ENCODE data around the gene CACNG4. TPM values are rescaled to one million over a fixed set of nuclear protein-coding genes. Genes with fewer than 3 reads are reported as not detected.
"Not testable (repeated sequence)": the region's sequence is repeated elsewhere in the genome, so short reads cannot be mapped to it uniquely, and the experiment has no call there.

CACNG4 gene
- total and polyA plus RNA-seq, 2 of the 4 experiments (the other 2 are of a cell fraction): under 0.01 to 0.53 TPM

DNA sequence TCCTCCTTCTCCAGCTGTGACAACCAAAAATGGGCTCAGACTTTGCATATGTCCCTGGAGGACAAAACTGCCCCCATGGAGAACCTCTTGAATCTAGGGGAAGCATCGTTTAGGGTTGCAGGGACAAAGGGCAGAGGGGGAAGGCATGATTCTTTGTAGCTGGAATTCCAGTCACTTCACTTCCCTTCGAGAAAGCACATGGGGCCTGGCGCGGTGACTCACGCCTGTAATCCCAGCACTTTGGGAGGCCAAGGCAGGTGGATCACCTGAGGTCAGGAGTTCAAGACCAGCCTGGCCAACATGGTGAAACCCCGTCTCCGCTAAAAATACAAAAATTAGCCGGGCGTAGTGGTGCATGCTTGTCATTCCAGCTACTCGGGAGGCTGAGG lies 7.9 kb downstream of the CACNG4 start:
- DNase-seq; H3K4me2 ChIP-seq (ENCODE audit: low read depth, low read length); H2AK9ac ChIP-seq (replicated peaks; ENCODE audit: low read depth, low read length, poor library complexity); H2BK5ac ChIP-seq (ENCODE audit: low read depth, low read length, poor library complexity, severe bottlenecking); H4K91ac ChIP-seq (ENCODE audit: insufficient read depth, low read depth, low read length); POLR2A ChIA-PET (ENCODE audit: unreplicated experiment); H4K8ac ChIP-seq (ENCODE audit: low read depth in 2 of 2, low read length in 2 of 2); H3K27ac ChIP-seq (ENCODE audit: insufficient read depth, low read length); H3K56ac ChIP-seq (ENCODE audit: extremely low read depth, insufficient read depth, low read length); CTCF ChIA-PET; H3K9ac ChIP-seq (ENCODE audit: low read depth, low read length); H3K79me1 ChIP-seq (ENCODE audit: low read depth in 1 of 2, low read length in 2 of 2); H4K20me1 ChIP-seq (ENCODE audit: insufficient read depth, low read length); H2BK120ac ChIP-seq (ENCODE audit: low read depth, low read length); H3K23ac ChIP-seq (ENCODE audit: low read depth, low read length); H3K4ac ChIP-seq (ENCODE audit: low read depth, low read length); ATAC-seq (ENCODE audit: low read depth); H4K5ac ChIP-seq (ENCODE audit: low read depth, low read length); H2BK15ac ChIP-seq (ENCODE audit: low read depth, low read length); H2AK5ac ChIP-seq (ENCODE audit: low read depth, low read length); BruUV-seq (replicated peaks); H3K4me1 ChIP-seq (ENCODE audit: control insufficient read depth, insufficient read depth, low read length); intact Hi-C loops (cut with micrococcal nuclease); H3K36me3 ChIP-seq (ENCODE audit: control insufficient read depth, insufficient read depth, low read length); H3K4me3 ChIP-seq (ENCODE audit: insufficient read depth, low read depth, low read length); H3K9me1 ChIP-seq (ENCODE audit: insufficient read depth, low read length); in situ Hi-C loops (cut with MboI; ENCODE audit: low sequenced_read_pairs); H3K18ac ChIP-seq (ENCODE audit: low read depth, low read length); H2BK20ac ChIP-seq (ENCODE audit: low read depth, low read length); H3K9me3 ChIP-seq (ENCODE audit: control insufficient read depth, insufficient read depth, low read length); dilution Hi-C loops (cut with HindIII; ENCODE audit: low sequenced_read_pairs, unreplicated experiment); H3K14ac ChIP-seq (replicated peaks; ENCODE audit: low read depth, low read length); H2AFZ ChIP-seq (replicated peaks; ENCODE audit: low read length, poor library complexity): not testable (repeated sequence)
- no CpG with 5 or more reads among the region's 10 CpGs for WGBS, 2 experiments (ENCODE audit: extremely low coverage in 2 of 2, insufficient read length in 1 of 2)
- peaks cover 83% of the 10 kb centered on the region for H3K27me3 ChIP-seq (ENCODE audit: control insufficient read depth, insufficient read depth, low read length)

Measured in IMR-90 (cell line).